ENCODE data around the gene KRT35. TPM values are rescaled to one million over a fixed set of nuclear protein-coding genes. Genes with fewer than 3 reads are reported as not detected.

KRT35 gene
- total RNA-seq, 1 experiment from 2014 or later, result not detected

DNA sequence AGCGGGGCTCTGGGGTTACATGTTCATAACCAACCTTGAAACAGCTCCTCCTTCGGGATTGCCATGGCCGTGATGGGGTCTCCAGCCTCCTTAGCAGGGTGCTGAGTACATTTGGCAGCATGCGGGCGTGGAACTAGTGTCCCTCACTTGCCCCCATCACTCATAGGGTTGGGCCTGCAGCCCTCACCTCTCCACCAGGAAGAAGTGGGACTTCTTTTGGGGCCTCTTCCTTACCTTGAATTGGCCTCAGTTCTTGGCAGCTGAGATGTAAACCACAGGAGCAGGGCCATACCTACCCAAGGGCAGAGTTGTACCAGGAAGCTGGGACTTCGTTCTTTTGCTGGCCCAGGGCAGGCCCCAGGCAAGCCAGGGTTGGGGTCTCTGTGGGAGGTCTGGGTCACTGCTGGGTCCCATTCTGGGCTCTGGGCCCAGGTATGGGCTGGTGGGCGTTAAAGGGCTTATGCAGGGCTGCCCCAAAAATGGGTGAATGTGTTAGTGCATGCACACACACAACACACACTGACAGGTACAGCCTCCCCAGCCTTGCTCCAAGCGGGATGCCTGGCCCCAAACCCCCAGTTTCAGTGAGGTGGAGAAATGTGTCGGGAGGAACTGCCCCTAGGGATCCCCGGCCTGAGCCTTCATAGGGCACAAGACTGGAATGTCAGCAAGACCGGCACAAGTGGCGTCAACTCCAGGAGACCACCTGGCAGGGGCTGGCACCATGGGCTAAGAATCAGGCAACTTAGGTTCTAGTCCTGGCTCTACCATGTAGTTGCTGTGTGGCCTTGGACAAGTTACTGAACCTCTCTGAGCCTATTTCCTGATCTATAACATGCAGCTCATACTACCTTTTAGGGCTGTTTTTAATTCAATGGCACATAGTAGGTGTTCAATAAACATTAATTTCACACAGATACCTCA is 41.6 kb upstream of the KRT35 start:
- peak; percentile 93 for DNase-seq
- H3K36me3 Mint-ChIP-seq (ENCODE audit: insufficient read depth, unreplicated experiment), result peaks cover 98% of the 10 kb centered on the region
- intact Hi-C loops (cut with micrococcal nuclease; ENCODE audit: unreplicated experiment), result loop anchor here (5.0 to 10.0 kb wide), 2 partner anchors 588 to 665 kb away; partner anchors contain the start of gene KRT23
- TSS peak; percentile 2 for BruUV-seq (replicated peaks)
- H3K27ac Mint-ChIP-seq (ENCODE audit: unreplicated experiment), result peak overlapping the region; percentile 99
- TF ChIP-seq CTCF (IDR thresholded peaks at IDR 0.05; ENCODE audit: unreplicated experiment), result no peak
- CTCF ChIA-PET, result interaction anchor here (0.7 to 19.2 kb wide), 22 partner anchors 8 to 964 kb away, joined by 3 to 471 read pairs (median 4); no protein-coding TSS in a partner anchor
- no peaks in the 10 kb centered on the region for H3K27me3 Mint-ChIP-seq (ENCODE audit: unreplicated experiment)
- H3K4me1 Mint-ChIP-seq (ENCODE audit: low read depth, unreplicated experiment), result peaks cover 73% of the 10 kb centered on the region
- peak overlapping the region; percentile 95 for H3K4me3 Mint-ChIP-seq (ENCODE audit: low read depth, unreplicated experiment)
- H3K9me3 Mint-ChIP-seq (ENCODE audit: low read depth, unreplicated experiment), result no peaks in the 10 kb centered on the region

- intact Hi-C loops (cut with micrococcal nuclease; ENCODE audit: unreplicated experiment), result loop anchor here (5.0 to 10.0 kb wide), 2 partner anchors 587 to 664 kb away; partner anchors contain the start of gene KRT23
- H3K4me3 Mint-ChIP-seq (ENCODE audit: low read depth, unreplicated experiment), result peak overlapping the region; percentile 95
- peak; percentile 11 for TF ChIP-seq CTCF (IDR thresholded peaks at IDR 0.05; ENCODE audit: unreplicated experiment)
- DNase-seq, result peak; percentile 100
- CTCF ChIA-PET, result interaction anchor here (0.6 to 19.2 kb wide), 28 partner anchors 8 to 963 kb away, joined by 3 to 471 read pairs (median 4); no protein-coding TSS in a partner anchor
- peaks cover 73% of the 10 kb centered on the region for H3K4me1 Mint-ChIP-seq (ENCODE audit: low read depth, unreplicated experiment)
- H3K27me3 Mint-ChIP-seq (ENCODE audit: unreplicated experiment), result no peaks in the 10 kb centered on the region
- peaks cover 97% of the 10 kb centered on the region for H3K36me3 Mint-ChIP-seq (ENCODE audit: insufficient read depth, unreplicated experiment)
- BruUV-seq (replicated peaks), result no TSS peak
- no peaks in the 10 kb centered on the region for H3K9me3 Mint-ChIP-seq (ENCODE audit: low read depth, unreplicated experiment)
- H3K27ac Mint-ChIP-seq (ENCODE audit: unreplicated experiment), result peak overlapping the region; percentile 99
Observed at GRCh38 chr17:41521574-41522261, 40.8 kb upstream of the KRT35 start.

DNA sequence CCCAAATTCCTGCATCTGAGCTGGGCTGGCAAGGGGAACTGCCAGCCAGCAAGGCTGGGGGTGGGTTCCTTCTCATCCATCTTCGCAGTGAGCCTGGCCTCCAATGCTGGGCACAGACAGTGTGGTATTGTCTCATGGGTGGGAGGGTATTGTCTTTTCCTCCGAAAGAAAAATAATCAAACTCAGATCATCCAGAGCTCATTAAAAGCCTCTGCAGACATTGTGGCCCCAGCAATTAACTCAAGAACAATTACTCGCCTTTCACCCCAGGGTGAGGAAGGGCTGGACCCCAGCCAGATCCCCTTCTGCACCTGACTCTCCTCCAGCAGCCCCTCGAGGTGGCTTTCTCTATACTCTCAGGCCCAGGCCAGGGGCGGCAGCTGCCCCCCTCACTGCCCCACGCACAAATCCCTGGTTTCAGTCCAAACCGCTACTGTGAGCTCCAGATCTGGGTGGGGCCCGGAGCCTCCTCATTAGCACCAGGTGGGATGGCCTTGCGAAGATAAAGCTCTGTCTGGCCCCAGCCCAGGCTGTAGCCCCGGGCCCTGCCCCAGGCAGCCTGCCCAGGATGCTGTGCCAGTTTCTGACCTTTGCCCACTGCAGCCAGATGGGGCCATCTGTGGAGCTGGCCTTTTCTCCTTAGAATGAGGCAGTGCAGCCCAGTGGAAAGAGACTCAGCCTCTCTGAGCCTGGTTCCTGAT is 40.0 kb upstream of the KRT35 start:
- no TSS peak for BruUV-seq (replicated peaks)
- Mint-ChIP-seq H3K27ac (ENCODE audit: unreplicated experiment) (peak overlapping the region; percentile 99), H3K4me3 (ENCODE audit: low read depth, unreplicated experiment) (peak overlapping the region; percentile 95), H3K36me3 (ENCODE audit: insufficient read depth, unreplicated experiment) (peaks cover 97% of the 10 kb centered on the region), H3K9me3 (ENCODE audit: low read depth, unreplicated experiment) (no peaks in the 10 kb centered on the region), H3K27me3 (ENCODE audit: unreplicated experiment) (no peaks in the 10 kb centered on the region), H3K4me1 (ENCODE audit: low read depth, unreplicated experiment) (peaks cover 73% of the 10 kb centered on the region)
- peak; percentile 70 for DNase-seq
- intact Hi-C loops (cut with micrococcal nuclease; ENCODE audit: unreplicated experiment), result loop anchor here (5.0 to 10.0 kb wide), 2 partner anchors 586 to 664 kb away; partner anchors contain the start of gene KRT23
- CTCF ChIA-PET, result interaction anchor here (0.6 to 19.2 kb wide), 21 partner anchors 9 to 702 kb away, joined by 3 to 471 read pairs (median 5); no protein-coding TSS in a partner anchor
- no peak for TF ChIP-seq CTCF (IDR thresholded peaks at IDR 0.05; ENCODE audit: unreplicated experiment)

Measured in Calu3 (cell line).